Femur (tissue), 1 donor: ENCODE measurements around the gene HS3ST2.
A peak's percentile ranks its signal among the peaks of the same experiment; 100 is the strongest.
"Not testable (repeated sequence)": the region's sequence is repeated elsewhere in the genome, so short reads cannot be mapped to it uniquely, and the experiment has no call there.

Experiments used
- DNase-seq: peaks from one replicate; pipeline ENCODE4 v3.0.0-alpha.2; 2017

Gene HS3ST2

DNA sequence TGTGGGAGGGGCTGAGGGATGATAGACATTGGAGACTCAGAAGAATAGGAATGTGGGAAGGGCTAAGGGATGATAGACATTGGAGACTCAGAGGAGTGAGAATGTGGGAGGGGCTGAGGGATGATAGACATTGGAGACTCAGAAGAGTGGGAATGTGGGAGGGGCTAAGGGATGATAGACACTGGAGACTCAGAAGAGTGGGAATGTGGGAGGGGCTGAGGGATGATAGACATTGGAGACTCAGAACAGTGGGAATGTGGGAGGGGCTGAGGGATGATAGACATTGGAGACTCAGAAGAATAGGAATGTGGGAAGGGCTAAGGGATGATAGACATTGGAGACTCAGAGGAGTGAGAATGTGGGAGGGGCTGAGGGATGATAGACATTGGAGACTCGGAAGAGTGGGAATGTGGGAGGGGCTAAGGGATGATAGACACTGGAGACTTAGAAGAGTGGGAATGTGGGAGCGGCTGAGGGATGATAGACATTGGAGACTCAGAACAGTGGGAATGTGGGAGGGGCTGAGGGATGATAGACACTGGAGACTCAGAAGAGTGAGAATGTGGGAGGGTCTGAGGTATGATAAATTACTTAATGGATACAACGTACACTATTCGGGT lies 125.9 kb downstream of the HS3ST2 start:
- DNase-seq = not testable (repeated sequence)

DNA sequence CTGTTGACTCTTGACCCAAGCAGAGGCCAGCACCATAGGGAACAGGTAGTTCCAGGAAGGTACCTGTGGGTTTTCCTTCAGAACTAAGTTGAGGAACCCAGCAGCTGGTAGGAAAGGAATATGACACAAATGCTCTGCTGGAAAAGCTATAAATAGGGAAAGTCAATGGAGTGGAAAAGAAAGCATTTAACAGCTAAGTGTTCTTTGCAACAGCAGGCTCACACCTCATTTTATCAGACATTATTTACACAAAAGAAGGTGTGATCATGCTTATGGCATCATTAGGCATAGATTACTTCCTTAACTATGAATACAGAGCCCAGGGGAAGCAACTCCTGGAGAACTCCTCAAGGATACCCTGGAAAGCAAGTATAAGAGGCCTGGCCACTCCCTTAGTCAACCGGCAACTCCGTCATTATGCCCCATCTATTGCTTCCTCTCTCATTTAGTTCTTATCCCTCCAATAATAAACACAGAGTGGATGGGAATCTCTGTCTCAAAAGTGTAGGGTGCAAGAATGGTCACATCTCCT lies 128.1 kb downstream of the HS3ST2 start:
- DNase-seq = no peak

DNA sequence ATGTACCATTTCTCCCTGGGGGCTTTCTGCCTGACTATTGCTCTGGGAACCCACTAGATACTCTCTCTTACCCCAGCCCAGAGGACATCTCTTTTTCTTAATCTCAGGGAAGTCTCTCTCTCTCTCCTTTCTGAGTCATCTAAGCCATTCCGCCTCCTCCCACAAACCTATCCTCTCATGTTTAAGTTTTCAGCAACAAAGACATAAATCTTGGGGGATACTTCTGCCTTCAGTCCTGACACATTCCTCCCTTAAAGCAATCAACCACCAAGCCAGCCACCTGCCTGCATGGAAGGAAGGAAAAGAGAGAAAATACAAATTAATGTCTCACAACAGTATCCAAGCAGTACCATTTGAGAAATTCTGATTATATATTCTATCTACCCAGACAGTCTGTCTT lies 128.8 kb downstream of the HS3ST2 start:
- no peak for DNase-seq

GRCh38 chr16:22945361-22945760 lies 131.4 kb downstream of the HS3ST2 start:
- no peak for DNase-seq

DNA sequence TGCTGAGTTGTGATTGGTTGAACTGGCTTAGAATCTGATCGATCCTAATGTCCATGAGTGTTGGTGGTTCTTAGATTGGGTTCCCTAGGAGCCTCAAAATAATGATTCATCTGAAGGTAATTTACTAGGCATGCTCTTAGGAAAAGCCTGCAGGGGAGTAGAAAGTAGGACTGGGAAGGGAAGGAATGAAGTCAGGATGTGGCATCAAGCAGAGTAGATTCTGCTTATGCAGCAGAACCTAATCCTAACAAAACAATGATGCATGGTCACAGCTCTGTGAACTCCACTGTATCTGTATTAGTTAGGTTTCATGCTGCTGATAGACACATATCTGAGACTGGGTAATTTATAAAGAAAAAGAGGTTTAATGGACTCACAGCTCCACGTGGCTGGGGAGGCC lies 132.5 kb downstream of the HS3ST2 start:
- no peak for DNase-seq

GRCh38 chr16:22948058-22948602 lies 134.2 kb downstream of the HS3ST2 start:
- no peak for DNase-seq

DNA sequence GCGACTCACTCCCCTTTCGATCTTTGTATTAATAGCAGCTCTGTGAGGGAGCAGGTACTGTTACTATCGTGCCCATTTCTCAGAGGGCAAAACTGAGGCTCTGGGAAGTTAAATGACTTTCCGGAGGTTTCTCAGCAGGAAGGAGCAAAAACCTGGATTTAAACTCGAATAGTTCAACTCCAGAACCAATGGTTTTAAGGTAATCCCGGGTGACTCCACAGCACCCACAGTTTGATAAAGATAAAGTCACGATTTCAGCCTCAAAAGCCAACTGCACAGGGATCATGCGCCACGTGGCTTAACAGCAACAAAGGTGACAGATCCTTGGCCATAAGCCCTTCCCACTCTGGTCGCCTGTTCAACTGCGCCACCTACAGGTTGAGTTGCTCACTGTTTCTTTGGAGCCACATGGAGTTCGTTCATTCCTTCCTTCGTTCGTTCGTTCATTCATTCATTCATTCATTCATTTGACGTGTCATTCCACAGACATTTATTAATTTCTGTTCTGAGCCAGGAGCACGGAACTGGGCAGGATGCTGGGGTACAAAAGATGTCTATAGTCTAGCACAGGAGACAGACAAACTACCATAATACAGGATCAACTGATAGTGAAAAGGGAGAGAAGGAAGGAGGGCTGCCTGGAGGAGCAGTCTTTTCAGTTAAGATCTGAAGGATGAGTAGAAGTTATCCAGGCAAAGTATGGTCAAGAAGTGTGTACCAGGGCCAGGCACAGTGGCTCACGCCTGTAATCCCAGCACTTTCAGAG lies 134.8 kb downstream of the HS3ST2 start:
- peak; percentile 31 for DNase-seq

- DNase-seq = no peak
Observed at GRCh38 chr16:22955461-22956070, 141.6 kb downstream of the HS3ST2 start.

DNA sequence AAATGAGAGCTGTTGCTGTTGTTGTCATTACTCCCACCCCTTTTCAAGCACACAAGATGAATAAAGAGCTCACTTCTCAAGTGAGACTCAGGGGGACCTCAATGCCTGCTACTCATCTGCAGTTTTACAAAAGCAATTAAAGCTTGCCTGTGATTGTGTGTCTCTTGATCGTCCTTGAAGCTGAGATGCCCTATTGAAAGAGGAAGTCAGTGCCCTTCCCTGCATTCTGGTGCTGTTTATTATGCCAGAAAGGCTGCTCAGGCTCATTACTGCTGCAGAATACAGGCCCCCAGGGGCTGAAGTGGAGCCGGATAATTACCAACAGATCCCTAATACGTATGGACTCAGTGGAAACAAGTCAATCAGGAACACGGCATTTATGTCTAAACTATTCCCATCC lies 147.2 kb downstream of the HS3ST2 start:
- DNase-seq = no peak

DNA sequence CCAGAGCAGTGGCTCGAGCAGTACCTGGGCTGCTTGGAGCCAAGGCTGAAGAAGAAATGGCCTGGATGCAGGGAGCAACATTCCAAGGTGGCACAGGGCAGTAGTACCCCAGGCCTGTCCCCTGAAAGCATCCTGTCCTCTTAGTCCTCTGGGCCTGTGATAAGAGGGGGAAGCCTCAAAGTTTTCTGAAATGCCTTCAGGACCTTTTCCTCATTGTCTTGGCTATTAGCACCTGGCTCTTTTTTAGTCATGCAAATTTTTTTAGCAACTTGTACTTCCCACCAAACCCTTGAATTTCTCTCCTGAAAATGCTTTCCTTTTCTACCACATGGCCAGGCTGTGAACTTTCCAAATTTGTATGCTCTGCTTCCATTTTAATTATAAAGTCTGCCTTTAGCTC lies 148.9 kb downstream of the HS3ST2 start:
- no peak for DNase-seq
